Astrocyte (in vitro differentiated cells and primary cell): ENCODE data around the gene IFNA10. TPM values are rescaled to one million over a fixed set of nuclear protein-coding genes. Genes with fewer than 3 reads are reported as not detected.
A peak's percentile ranks its signal among the peaks of the same experiment; 100 is the strongest.
"Not testable (repeated sequence)": the region's sequence is repeated elsewhere in the genome, so short reads cannot be mapped to it uniquely, and the experiment has no call there.

Experiments used
- DNase-seq: peaks from one replicate; pipeline ENCODE4 v3.0.0-alpha.2; 2010; ENCODE audit warnings: low read depth
- FAIRE-seq: peaks from 2 replicates; lab custom pipeline; 2011; peaks lifted over from hg19 to GRCh38; lab: Jason Lieb, UNC
- H2AFZ ChIP-seq: 2 replicates; pipeline ENCODE4 v1.6.0; 2012; ENCODE audit warnings: low read depth, low read length, inconsistent platforms
- H3K27ac ChIP-seq: 2 replicates; pipeline ENCODE4 v1.5.1; 2011; ENCODE audit warnings: low read depth, low read length, inconsistent platforms
- H3K27me3 ChIP-seq: 2 replicates; pipeline ENCODE4 v1.6.0; 2011; ENCODE audit warnings: low read length, inconsistent platforms; ENCODE audit not compliant: insufficient read depth
- H3K36me3 ChIP-seq: 2 replicates; pipeline ENCODE4 v1.5.1; 2011; ENCODE audit warnings: low read length, inconsistent platforms; ENCODE audit not compliant: insufficient read depth
- H3K4me1 ChIP-seq: 2 replicates; pipeline ENCODE4 v1.5.1; 2011; ENCODE audit warnings: low read length, inconsistent platforms; ENCODE audit not compliant: insufficient read depth
- H3K4me2 ChIP-seq: 2 replicates; pipeline ENCODE4 v1.6.0; 2012; ENCODE audit warnings: low read length, inconsistent platforms
- H3K4me3 ChIP-seq: 2 replicates; pipeline ENCODE4 v1.5.1; 2011; ENCODE audit warnings: low read depth, mild to moderate bottlenecking, low read length, inconsistent platforms; ENCODE audit not compliant: insufficient read depth
- H3K79me2 ChIP-seq: 2 replicates; pipeline ENCODE4 v1.6.0; 2012; ENCODE audit warnings: mild to moderate bottlenecking, low read length, inconsistent platforms; ENCODE audit not compliant: insufficient read depth
- H3K9ac ChIP-seq: 2 replicates; pipeline ENCODE4 v1.6.0; 2012; ENCODE audit warnings: mild to moderate bottlenecking, low read length, inconsistent platforms
- H3K9me3 ChIP-seq: 2 replicates; pipeline ENCODE4 v1.5.1; 2012; ENCODE audit warnings: low read depth, mild to moderate bottlenecking, low read length, inconsistent platforms; ENCODE audit not compliant: insufficient read depth
- H4K20me1 ChIP-seq: 2 replicates; pipeline ENCODE4 v1.6.0; 2012; ENCODE audit warnings: low read length, inconsistent platforms; ENCODE audit not compliant: insufficient read depth
- H3K27ac Mint-ChIP-seq: one replicate; pipeline ENCODE4 v1.8.0; 2021; ENCODE audit warnings: mild to moderate bottlenecking, mixed read lengths; ENCODE audit not compliant: unreplicated experiment
- H3K27me3 Mint-ChIP-seq: one replicate; pipeline ENCODE4 v1.8.0; 2021; ENCODE audit warnings: low read depth, mixed read lengths; ENCODE audit not compliant: unreplicated experiment
- H3K36me3 Mint-ChIP-seq: one replicate; pipeline ENCODE4 v1.8.0; 2021; ENCODE audit warnings: low read depth, mixed read lengths; ENCODE audit not compliant: unreplicated experiment
- H3K4me1 Mint-ChIP-seq: one replicate; pipeline ENCODE4 v1.8.0; 2021; ENCODE audit warnings: low read depth, mixed read lengths; ENCODE audit not compliant: unreplicated experiment
- H3K4me3 Mint-ChIP-seq: one replicate; pipeline ENCODE4 v1.8.0; 2021; ENCODE audit warnings: mild to moderate bottlenecking, moderate library complexity, mixed read lengths; ENCODE audit not compliant: unreplicated experiment
- H3K9me3 Mint-ChIP-seq: one replicate; pipeline ENCODE4 v1.8.0; 2021; ENCODE audit warnings: mild to moderate bottlenecking, mixed read lengths; ENCODE audit not compliant: unreplicated experiment
- total RNA-seq: library from RNA; stranded (reverse); gene quantifications from 2 replicates; pipeline ENCODE4 v1.2.1, GENCODE V29; 2021
- TF ChIP-seq, protein P1 (sequence below): IDR thresholded peaks from 2 replicates; pipeline ENCODE4 v1.5.1; 2011; ENCODE audit warnings: low read depth, mild to moderate bottlenecking, inconsistent platforms, low read length, moderate library complexity; ENCODE audit not compliant: insufficient read depth

The IFNA10 gene
- total RNA-seq, 1 donor from 2014 or later, result not detected

GRCh38 chr9:21194867-21195776 lies 11.8 kb downstream of the IFNA10 start:
- H3K9me3 ChIP-seq, H3K4me1 Mint-ChIP-seq, H3K27ac ChIP-seq, H3K79me2 ChIP-seq, H3K9me3 Mint-ChIP-seq, H3K27ac Mint-ChIP-seq, H3K36me3 Mint-ChIP-seq, H3K4me1 ChIP-seq, H3K4me3 ChIP-seq, H3K36me3 ChIP-seq, H3K27me3 ChIP-seq, DNase-seq, FAIRE-seq, H3K9ac ChIP-seq, H2AFZ ChIP-seq, H4K20me1 ChIP-seq: not testable (repeated sequence)
- H3K4me3 Mint-ChIP-seq, result peak overlapping the region; percentile 40
- H3K4me2 ChIP-seq, result peak overlapping the region; percentile 36
- TF ChIP-seq, protein P1, sequence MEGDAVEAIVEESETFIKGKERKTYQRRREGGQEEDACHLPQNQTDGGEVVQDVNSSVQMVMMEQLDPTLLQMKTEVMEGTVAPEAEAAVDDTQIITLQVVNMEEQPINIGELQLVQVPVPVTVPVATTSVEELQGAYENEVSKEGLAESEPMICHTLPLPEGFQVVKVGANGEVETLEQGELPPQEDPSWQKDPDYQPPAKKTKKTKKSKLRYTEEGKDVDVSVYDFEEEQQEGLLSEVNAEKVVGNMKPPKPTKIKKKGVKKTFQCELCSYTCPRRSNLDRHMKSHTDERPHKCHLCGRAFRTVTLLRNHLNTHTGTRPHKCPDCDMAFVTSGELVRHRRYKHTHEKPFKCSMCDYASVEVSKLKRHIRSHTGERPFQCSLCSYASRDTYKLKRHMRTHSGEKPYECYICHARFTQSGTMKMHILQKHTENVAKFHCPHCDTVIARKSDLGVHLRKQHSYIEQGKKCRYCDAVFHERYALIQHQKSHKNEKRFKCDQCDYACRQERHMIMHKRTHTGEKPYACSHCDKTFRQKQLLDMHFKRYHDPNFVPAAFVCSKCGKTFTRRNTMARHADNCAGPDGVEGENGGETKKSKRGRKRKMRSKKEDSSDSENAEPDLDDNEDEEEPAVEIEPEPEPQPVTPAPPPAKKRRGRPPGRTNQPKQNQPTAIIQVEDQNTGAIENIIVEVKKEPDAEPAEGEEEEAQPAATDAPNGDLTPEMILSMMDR, result peak; percentile 44
- peaks cover 15% of the 10 kb centered on the region for H3K27me3 Mint-ChIP-seq

GRCh38 chr9:21187487-21187886 lies 19.5 kb downstream of the IFNA10 start, which contains the start of gene IFNA4:
TSS of gene IFNA4 (minus strand) at chr9:21187587. CDS start at chr9:21187531, 56 bp downstream.
- H3K27ac ChIP-seq, DNase-seq, H3K79me2 ChIP-seq, H4K20me1 ChIP-seq, H3K27me3 ChIP-seq, H3K4me2 ChIP-seq, H3K9me3 ChIP-seq, H3K9me3 Mint-ChIP-seq, H3K4me1 ChIP-seq, H3K4me3 ChIP-seq, H3K4me1 Mint-ChIP-seq, H3K27me3 Mint-ChIP-seq, H3K36me3 Mint-ChIP-seq, H3K4me3 Mint-ChIP-seq, H3K27ac Mint-ChIP-seq, FAIRE-seq, H2AFZ ChIP-seq, H3K36me3 ChIP-seq, H3K9ac ChIP-seq: not testable (repeated sequence)

DNA sequence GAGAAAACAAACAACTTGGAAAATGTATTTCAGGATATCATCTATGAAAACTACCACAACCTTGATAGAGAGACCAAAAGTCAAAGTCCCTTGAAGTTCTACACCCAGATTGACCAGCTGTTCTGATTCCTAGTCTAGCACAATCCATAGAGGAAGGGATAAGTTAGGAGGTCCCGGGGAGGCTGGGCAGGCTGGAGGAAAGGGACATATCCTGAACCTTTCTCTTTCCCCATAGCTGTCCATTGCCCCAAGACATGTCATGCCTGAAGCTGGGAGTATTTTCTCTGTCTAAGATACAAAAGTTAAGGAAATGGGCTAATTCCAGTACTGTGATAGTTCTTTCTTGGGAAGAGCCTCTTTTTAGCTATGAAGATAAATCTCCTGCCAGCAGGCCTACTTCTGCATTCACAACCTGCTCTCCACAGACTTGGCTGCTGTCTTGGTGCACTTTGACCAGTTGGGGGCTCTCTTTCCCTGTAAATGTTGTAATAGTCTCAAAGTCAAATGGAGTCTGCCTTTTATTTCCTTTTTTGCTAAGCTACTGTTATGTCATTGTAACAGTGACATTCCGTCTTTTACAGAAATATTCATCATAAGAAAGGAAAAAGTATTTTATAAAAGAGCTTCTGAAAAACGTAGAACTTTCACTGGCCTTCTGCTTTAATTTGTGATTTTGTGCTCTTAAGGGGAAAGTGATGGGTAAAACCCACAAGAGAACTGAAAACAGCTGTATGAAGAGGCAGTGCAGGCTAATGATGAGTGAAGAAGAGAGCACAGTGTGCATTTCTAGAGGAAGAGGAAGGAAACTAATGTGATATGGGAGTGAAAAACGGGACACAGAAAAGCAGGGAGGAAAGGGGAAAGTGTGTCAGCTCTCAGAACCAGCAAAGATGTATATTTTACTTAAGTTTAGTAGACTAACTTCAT lies 23.9 kb downstream of the IFNA10 start:
- H3K27ac ChIP-seq, H3K9me3 Mint-ChIP-seq, H3K4me1 Mint-ChIP-seq, H3K27ac Mint-ChIP-seq, H3K4me3 Mint-ChIP-seq, H3K36me3 ChIP-seq, FAIRE-seq, H2AFZ ChIP-seq, H3K4me3 ChIP-seq, H3K36me3 Mint-ChIP-seq, DNase-seq, H3K4me1 ChIP-seq, H4K20me1 ChIP-seq, H3K27me3 ChIP-seq, H3K79me2 ChIP-seq, H3K9ac ChIP-seq, H3K9me3 ChIP-seq, H3K4me2 ChIP-seq: not testable (repeated sequence)
- peaks cover 12% of the 10 kb centered on the region for H3K27me3 Mint-ChIP-seq
- TF ChIP-seq, protein P1, result peak; percentile 49
